BLaER1 treated with 17β-estradiol and CSF1 and Interleukin-3, amounts not matched to agents 10 nM and 100 nM (cell line): ENCODE data around the gene ABHD10.

Experiments
- H3K27ac ChIP-seq, 11 experiments: shearing (Covaris generic); formaldehyde crosslinking; 2 replicates each; pipeline ENCODE4 v1.8.1; 2022
- H3K27me3 ChIP-seq, 11 experiments: shearing (Covaris generic); formaldehyde crosslinking; 2 replicates each; pipeline ENCODE4 v1.8.1; 2022
- H3K36me3 ChIP-seq, 11 experiments: shearing (Covaris generic); formaldehyde crosslinking; 2 replicates each; pipeline ENCODE4 v1.8.1; 2022
- H3K4me1 ChIP-seq, 10 experiments: shearing (Covaris generic); formaldehyde crosslinking; 2 replicates each; pipeline ENCODE4 v1.8.1; 2022
- H3K4me2 ChIP-seq, 11 experiments: shearing (Covaris generic); formaldehyde crosslinking; 2 replicates each; pipeline ENCODE4 v1.8.1; 2022
- H3K4me3 ChIP-seq, 10 experiments: shearing (Covaris generic); formaldehyde crosslinking; 2 replicates each; pipeline ENCODE4 v1.8.1; 2022
- H3K9ac ChIP-seq, 11 experiments: shearing (Covaris generic); formaldehyde crosslinking; 2 replicates each; pipeline ENCODE4 v1.8.1; 2022
- H3K9me3 ChIP-seq, 11 experiments: shearing (Covaris generic); formaldehyde crosslinking; replicated peaks in 1 of 11; 2 replicates each; pipeline ENCODE4 v1.8.1; 2022
- H4K20me1 ChIP-seq, 11 experiments: shearing (Covaris generic); formaldehyde crosslinking; 2 replicates each; pipeline ENCODE4 v1.8.1; 2022
- Cebpa-rat ChIP-seq, 11 experiments: shearing (Covaris generic); IDR thresholded peaks; 2 replicates each; pipeline ENCODE4 v1.8.1; 2022

Gene ABHD10

DNA sequence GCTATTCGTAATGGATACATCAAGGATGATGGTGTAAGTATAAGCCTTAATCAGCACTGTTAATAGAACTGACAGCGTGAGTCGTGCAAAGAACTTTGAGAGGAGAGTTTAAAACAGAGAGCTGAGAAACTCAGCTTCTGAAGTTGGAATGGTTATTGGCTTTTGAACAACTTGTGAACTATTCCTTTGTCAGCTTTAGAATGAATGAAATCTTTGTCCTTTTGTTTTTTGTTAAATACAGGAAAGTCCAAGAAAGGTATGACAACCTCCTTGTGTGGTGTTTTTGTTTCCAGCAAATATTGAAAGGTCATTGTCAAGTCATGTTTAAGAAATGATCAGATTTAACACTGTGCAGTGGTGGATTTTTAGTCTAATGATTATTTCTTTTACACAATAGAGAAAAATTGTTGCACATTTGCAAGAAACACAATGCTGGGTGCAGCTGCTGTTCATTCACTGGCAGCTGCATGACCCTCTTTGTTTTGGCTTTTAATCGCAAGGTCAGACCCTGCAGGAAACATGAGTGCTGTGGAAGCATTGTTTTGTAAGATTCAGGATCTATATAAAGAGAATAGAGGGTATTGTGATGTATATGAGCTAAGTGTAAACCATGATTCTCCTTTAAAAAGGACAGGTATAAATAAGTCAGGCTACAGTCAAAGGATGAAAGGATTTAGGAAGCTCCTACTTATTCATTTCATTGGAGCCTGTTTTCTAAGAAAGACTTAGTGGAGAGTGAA is 21.7 kb upstream of the ABHD10 start:
- no peak overlapping the region for H3K4me2 ChIP-seq
- H3K36me3 ChIP-seq = peaks cover 0 to 12% (median 0%) of the 10 kb centered on the region in 11 experiments; a peak in 2 of 22 replicates
- no peaks in the 10 kb centered on the region for H3K4me1 ChIP-seq
- H3K9me3 ChIP-seq = no peaks in the 10 kb centered on the region
- TF ChIP-seq Cebpa-rat (IDR thresholded peaks at IDR 0.05) = no peak
- H3K9ac ChIP-seq = no peak overlapping the region
- no peaks in the 10 kb centered on the region for H3K27me3 ChIP-seq
- no peak overlapping the region for H3K4me3 ChIP-seq
- no peak overlapping the region for H3K27ac ChIP-seq
- no peaks in the 10 kb centered on the region for H4K20me1 ChIP-seq

DNA sequence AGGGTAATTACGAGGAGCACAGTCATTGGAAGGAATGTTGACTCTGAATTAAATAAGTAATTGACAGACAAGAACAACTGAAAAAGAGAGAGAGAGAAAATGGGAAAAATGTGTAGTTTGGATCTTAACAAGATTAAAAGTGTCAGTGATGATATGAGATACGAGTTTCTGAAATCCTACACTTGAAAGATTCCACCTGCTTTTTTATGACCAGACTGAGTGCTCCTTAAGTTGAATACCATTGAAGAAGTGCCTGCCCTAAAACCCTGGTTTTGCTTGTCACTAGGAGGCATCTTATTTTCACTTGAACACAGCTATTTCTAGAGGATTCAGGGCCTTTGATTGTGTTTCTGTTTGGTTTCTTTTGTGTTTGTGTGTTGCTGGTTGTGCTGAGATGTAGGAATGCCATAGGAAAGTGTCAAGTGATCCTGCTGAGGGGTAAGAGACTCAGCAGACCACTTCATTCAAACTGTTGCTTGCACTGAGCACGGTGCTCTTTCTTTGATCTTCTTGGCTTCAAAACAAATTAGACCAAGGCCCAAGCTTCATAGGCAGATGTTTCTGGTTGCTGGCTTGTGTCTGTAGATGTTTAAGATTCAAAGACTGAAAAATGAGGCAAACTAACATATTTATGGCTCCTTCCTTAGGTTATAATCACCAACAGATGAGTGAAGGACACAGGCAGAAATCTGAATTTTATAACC is 17.2 kb upstream of the ABHD10 start:
- no peak overlapping the region for H3K9ac ChIP-seq
- no peak overlapping the region for H3K4me2 ChIP-seq
- no peaks in the 10 kb centered on the region for H3K9me3 ChIP-seq
- no peak overlapping the region for H3K4me3 ChIP-seq
- TF ChIP-seq Cebpa-rat (IDR thresholded peaks at IDR 0.05) = no peak
- H3K27me3 ChIP-seq = no peaks in the 10 kb centered on the region
- H3K27ac ChIP-seq = no peak overlapping the region
- H3K4me1 ChIP-seq = peaks cover 0 to 16% (median 0%) of the 10 kb centered on the region in 10 experiments; a peak in 7 of 20 replicates
- no peaks in the 10 kb centered on the region for H4K20me1 ChIP-seq
- no peaks in the 10 kb centered on the region for H3K36me3 ChIP-seq

DNA sequence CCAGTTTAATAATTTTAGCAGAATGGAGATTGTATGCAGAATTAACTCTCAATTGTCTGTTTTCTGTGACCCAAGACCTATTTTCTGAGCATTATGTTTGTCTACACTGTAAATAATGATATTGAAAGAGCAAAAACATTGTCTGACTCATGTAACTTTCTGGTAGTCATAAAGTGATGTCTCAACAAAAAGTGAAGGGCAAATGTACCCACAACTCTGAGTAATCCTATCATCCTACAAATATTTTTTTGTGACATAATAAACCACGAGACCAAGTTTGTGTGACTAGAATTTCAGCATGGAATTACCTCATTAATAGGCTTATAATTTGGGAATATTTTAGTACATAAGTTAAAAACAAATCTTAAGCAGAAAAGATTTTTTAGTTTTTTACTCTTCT is 15.4 kb upstream of the ABHD10 start:
- Histone ChIP-seq H3K27ac (peak overlapping the region in 2 of 11 experiments; percentile 5 to 53; a peak in 4 of 22 replicates), H3K9me3 (no peaks in the 10 kb centered on the region), H3K36me3 (no peaks in the 10 kb centered on the region), H3K4me2 (peak overlapping the region in 3 of 11 experiments; percentile 41 to 53 (median 49); a peak in 5 of 22 replicates), H3K4me1 (peaks cover 9 to 23% (median 16%) of the 10 kb centered on the region in 10 experiments), H3K9ac (no peak overlapping the region), H4K20me1 (no peaks in the 10 kb centered on the region), H3K27me3 (no peaks in the 10 kb centered on the region), H3K4me3 (no peak overlapping the region)
- TF ChIP-seq Cebpa-rat (IDR thresholded peaks at IDR 0.05) = no peak

DNA sequence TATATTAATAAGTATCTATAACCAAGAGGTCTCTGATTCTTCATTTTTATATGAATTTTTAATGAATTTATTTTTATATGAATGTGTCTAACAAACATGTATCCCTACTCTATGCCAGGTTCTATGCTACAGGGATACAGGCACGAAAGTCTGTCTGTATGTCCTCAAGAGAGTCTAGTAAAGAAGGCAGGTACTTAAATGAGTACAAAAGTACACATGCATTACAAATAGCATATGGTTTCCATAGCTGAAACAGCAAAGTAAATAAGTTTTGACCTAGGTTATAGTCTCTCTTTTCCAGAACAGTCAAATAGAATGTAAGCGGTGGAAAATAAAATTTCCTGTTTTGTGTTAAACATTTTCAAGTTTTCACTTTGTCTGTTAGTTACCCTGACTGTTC is 13.3 kb upstream of the ABHD10 start:
- no peaks in the 10 kb centered on the region for H3K27me3 ChIP-seq
- H3K9ac ChIP-seq = no peak overlapping the region
- H4K20me1 ChIP-seq = no peaks in the 10 kb centered on the region
- TF ChIP-seq Cebpa-rat (IDR thresholded peaks at IDR 0.05) = no peak
- no peaks in the 10 kb centered on the region for H3K9me3 ChIP-seq
- peaks cover 16 to 33% (median 25%) of the 10 kb centered on the region in 10 experiments for H3K4me1 ChIP-seq
- no peak overlapping the region for H3K27ac ChIP-seq
- no peaks in the 10 kb centered on the region for H3K36me3 ChIP-seq
- no peak overlapping the region for H3K4me3 ChIP-seq
- H3K4me2 ChIP-seq = no peak overlapping the region

DNA sequence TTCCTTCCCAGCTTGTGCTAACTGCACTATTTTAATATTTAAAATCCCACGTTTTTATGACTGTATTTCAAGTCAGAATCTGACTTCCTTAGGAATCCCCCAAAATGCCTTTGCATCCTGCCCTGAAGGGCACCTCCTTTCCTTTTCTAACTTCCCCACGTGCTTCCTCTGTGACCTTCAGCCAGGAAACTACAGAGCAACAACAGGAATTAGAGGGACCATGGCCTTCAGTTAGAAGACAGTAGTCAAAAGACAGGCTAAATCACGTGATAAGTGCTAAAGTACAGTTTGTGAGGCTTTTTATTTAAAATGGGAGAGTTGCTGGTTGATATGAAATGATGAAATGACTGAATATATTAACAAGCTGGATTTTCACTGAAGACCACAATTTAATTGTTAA is 11.8 kb upstream of the ABHD10 start:
- Histone ChIP-seq H3K9ac (no peak overlapping the region), H3K9me3 (no peaks in the 10 kb centered on the region), H4K20me1 (no peaks in the 10 kb centered on the region), H3K4me1 (peaks cover 16 to 39% (median 25%) of the 10 kb centered on the region in 10 experiments), H3K27me3 (no peaks in the 10 kb centered on the region), H3K4me3 (no peak overlapping the region), H3K36me3 (no peaks in the 10 kb centered on the region), H3K4me2 (peak overlapping the region in 10 of 11 experiments; percentile 22 to 56 (median 38); a peak in 18 of 22 replicates), H3K27ac (no peak overlapping the region)
- TF ChIP-seq Cebpa-rat (IDR thresholded peaks at IDR 0.05) = no peak

DNA sequence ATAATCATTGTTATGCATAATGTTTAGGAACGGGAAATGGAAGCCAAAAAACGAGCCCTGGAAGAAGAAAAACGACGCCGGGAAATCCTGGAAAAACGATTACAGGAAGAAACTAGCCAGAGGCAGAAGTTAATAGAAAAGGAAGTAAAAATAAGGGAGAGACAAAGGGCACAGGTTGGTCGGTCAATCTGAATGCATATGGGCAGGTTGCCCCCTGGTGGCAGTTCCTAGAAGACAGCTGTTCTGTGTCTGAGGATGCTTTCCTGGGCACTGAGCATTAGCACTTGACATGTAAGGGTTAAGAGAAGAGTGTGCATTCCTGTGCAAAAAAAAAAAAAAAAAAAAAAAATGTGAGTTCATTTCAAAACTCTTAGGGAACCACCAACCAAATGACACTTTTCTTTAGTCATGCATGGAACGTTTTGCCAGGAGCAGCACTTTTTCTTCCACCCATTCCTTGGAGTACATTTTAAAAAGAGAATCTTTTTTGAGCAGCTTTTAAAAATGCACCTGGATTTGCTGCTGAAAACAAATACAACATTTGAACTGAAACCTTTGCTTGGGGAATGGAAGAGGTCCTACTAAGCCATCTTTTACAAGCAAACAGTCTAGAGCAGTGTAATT is 11.1 kb upstream of the ABHD10 start:
- Histone ChIP-seq H3K36me3 (no peaks in the 10 kb centered on the region), H3K9me3 (no peaks in the 10 kb centered on the region), H3K4me2 (peak overlapping the region in 10 of 11 experiments; percentile 22 to 62 (median 44); a peak in 15 of 22 replicates), H4K20me1 (no peaks in the 10 kb centered on the region), H3K4me3 (no peak overlapping the region), H3K27me3 (no peaks in the 10 kb centered on the region), H3K4me1 (peaks cover 16 to 39% (median 24%) of the 10 kb centered on the region in 10 experiments), H3K9ac (no peak overlapping the region), H3K27ac (no peak overlapping the region)
- no peak for TF ChIP-seq Cebpa-rat (IDR thresholded peaks at IDR 0.05)

DNA sequence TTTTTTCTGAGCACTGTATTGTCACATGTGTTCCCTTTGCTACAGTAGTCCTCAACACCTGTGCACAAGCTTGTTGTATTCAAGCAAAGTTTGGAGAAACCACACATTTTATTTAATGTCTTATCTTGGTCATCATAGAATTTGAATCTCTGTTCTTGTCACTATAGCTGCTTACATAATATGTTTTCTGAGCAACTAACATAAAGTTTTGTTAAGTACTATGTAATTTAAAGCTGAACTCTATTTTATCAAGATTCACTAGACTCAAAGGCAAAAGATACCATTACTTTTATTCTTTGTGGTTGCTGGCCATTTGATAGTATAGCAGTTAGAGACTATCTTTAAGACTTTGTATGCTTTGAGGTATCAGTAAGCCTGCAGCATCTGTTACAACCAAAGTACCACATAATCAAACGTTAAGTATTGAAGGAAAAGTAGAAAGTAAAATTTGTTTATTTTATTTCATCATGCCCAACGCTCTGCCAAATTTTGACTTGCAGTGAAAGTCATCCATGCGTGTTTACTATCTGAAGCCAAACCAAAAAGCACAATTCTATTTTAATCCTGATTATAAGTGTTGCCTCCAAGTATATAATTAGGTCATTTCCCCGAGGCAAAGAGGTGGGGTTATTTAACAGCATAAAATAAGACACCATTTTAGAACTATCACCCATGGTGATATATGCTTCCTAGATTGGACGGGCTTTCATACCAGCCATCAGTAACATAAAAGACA is 10.3 kb upstream of the ABHD10 start:
- Histone ChIP-seq H3K4me1 (peaks cover 12 to 39% (median 22%) of the 10 kb centered on the region in 10 experiments), H4K20me1 (no peaks in the 10 kb centered on the region), H3K27me3 (no peaks in the 10 kb centered on the region), H3K4me2 (peak overlapping the region in 7 of 11 experiments; percentile 1 to 62 (median 43); a peak in 12 of 22 replicates), H3K9me3 (no peaks in the 10 kb centered on the region), H3K9ac (no peak overlapping the region; a peak in 1 of 22 replicates), H3K4me3 (no peak overlapping the region), H3K36me3 (no peaks in the 10 kb centered on the region), H3K27ac (no peak overlapping the region)
- TF ChIP-seq Cebpa-rat (IDR thresholded peaks at IDR 0.05) = no peak

DNA sequence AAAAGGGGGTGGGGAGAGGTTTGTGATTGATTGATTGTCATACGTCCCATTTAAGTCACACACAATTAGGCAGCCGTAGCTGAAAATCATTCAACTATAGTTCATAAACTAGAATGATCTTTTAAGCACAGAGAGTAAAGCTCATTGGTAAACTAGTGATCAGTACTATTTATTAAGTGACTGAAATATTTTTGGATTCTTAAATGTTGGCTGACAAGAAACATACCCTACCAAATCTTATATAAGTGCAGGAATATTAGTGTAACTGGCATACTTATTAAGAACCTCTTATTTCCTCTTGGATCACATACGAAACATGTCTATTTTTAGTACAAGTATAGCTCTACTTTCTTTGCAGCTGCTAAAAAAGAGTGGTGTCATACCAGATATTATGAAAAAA is 8.4 kb upstream of the ABHD10 start:
- Histone ChIP-seq H3K4me1 (peaks cover 7 to 39% (median 22%) of the 10 kb centered on the region in 10 experiments; a peak in 19 of 20 replicates), H3K4me2 (no peak overlapping the region; a peak in 1 of 22 replicates), H3K9me3 (no peaks in the 10 kb centered on the region), H3K36me3 (no peaks in the 10 kb centered on the region), H3K27ac (no peak overlapping the region), H3K4me3 (no peak overlapping the region), H4K20me1 (no peaks in the 10 kb centered on the region), H3K9ac (no peak overlapping the region), H3K27me3 (no peaks in the 10 kb centered on the region)
- TF ChIP-seq Cebpa-rat (IDR thresholded peaks at IDR 0.05) = no peak
